DMS153 (cell line): ENCODE measurements around the gene HAPSTR1.
"Not testable (repeated sequence)": the region's sequence is repeated elsewhere in the genome, so short reads cannot be mapped to it uniquely, and the experiment has no call there.

Source experiments
- DNase-seq: peaks from one replicate; lab custom pipeline; 2025; lab: John Stamatoyannopoulos, UW

Gene HAPSTR1

DNA sequence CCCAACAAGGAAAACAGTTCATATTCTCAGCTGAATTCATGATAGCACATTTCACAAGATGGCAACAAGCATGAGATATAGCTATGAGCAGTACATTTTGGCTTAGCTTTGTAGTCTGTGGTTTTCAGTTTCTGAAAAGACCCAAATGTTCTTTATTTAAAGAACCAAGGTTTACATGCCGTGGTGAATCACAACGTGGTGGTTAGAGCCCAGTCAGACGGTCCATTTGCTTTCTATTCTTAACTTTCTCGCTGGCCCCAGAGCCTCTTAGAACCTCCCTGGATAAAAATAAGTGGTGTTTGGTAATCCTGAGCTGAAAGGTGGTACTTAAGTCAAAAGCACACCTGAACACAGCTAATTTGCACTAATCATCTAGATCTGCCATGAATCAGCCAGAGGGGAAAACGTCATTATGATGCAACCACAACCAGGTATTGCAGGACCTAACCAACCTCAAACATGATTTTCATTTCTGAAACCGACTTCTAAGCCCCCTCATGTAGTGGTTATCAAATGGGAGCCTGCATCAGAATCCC, 18.6 kb upstream of the HAPSTR1 start:
- no peak for DNase-seq

DNA sequence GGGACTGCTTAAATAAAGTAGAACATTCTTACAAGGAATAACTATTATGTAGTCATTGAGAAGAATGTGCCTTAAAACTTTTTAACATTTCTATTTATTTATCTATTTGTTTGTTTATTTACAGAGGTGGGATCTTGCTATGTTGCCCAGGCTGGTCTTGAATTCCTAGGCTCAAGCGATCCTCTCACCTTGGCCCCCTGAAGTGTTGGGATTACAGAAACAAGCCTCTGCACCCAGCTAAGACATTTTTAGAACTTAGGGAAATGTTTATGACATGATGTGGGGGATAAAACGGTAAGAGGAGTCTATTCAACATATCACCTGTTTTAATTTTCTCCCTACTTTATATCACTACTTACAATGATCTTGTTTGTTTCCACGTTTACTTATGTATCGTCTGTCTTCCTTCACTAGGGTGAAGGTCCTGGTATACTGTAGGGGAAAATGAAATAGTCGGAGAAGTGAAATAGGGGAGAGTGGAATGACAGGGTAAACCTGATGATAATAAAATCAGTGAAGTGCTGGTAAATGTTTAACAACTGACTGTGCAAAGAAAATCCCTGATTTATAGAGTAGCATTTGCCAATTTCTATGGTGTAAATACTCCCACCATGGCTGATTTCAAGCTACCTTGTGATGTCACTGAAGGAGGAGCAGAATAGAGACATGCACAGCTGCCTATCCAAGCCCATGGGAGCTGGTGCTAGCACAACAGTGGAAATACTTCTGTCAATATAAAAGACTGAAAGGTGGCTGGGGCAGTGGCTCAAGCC, 16.0 kb upstream of the HAPSTR1 start:
- no peak for DNase-seq

DNA sequence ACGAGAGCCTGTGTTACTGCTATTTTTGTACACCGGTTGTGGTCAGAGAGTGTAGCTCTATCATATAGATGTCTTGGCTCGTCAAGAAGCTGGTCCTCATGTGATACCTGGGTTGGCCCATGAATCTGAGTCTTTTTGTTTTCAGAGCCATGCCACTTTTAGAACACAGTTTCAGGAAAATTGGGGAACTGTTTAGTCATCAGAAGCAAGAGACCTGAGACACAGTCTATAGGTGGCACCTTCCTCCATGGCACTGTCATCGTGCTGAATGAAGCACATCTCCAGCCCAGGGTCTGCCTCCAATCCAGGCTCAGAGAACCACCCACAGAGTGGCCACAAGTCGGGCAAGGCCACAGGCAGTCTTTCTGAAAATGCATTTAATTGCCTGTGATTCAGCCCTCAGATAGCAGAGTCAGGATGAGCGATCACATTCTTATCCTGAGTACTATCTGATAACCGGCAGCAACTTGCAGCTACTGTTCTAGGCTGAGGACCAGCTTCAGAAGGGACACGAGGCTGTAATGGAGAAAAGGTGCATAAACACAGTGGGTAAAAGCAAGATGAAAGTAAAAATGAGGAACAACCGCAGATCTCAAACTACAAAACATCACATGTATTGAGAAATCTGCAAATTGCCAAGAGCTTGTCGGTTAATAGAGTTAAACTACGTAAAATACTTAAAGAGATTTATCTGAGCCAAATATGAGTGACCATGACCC, 14.2 kb upstream of the HAPSTR1 start:
- DNase-seq = no peak

DNA sequence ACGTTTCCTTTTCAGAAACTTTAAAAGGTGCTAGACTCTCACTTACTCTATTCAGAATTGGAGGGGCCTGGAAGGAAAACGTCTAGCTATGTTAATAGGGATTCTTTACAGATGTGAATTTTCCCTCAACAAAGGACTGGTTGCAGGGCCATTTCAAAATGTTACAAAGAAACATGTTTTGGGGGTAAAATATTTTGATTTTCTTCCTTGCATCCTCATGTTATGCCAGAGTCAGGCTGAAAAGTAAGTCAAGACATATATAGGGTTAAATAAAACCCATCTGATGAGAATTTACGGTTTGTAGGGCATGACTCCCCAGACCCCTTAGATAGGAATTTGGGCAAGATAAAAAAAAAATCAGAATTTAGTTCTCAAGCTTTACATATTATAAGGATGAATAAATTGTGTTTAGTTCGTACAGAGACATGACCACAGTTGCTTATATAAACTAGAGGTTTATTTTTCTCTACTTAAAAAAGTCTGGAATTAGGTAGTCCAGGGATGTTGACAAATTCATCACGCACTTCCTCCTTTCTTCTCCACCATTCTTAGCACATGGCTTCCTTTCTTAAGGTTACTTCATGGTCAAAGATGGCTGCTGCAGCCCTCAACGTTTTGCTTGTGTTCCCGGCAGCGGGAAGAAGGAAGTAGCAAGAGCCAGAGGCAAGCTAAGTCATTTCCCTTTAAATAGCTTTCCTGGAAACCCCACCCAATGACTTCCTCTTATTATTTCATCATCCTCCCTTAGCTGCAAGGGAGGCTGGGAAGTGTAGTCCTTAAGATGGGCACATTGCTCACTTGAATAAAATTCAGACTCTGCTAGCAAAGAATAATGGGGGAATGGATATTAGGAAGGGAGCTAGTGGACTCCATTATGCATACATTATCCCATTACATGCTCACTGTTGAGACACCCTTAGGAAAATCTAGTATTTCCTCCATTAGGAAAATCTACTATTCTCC, 12.7 kb upstream of the HAPSTR1 start:
- peak; percentile 35 for DNase-seq

DNA sequence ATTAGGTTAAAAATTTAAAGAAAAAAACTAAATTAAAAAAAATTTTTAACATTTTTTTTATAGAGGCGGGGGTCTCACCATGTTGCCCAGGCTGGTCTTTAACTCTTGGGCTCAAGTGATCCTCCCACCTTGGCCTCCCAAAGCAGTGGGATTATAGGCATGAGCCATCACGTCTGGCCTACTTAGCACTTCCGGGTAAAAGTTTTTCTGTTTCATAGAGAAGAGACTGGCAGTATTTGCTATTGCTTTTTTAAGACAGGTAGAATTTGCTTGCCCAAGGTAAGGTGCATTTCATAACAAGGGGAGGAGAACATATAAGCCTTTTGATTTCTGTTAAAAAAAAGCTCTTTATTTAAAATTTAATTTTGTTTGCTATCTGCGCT, 12.0 kb upstream of the HAPSTR1 start:
- DNase-seq = no peak

DNA sequence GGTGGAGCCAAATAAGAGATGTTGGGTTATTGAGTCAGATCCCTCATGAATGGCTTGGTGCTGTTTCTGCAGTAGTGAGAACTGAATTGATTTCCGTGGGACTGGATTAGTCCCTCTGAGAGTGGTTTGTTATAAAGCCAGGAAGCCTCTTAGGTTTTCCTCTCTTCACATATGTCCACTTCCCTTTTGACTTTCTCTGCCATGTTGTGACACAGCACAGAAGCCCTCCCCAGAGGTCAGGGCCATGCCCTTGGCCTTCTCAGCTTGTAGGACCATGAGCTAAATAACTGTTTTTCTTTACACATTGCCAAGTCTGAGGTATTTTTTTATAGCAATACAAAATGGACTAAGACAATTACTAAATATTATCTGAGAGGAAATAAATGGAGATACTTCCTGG, 10.3 kb upstream of the HAPSTR1 start:
- no peak for DNase-seq

DNA sequence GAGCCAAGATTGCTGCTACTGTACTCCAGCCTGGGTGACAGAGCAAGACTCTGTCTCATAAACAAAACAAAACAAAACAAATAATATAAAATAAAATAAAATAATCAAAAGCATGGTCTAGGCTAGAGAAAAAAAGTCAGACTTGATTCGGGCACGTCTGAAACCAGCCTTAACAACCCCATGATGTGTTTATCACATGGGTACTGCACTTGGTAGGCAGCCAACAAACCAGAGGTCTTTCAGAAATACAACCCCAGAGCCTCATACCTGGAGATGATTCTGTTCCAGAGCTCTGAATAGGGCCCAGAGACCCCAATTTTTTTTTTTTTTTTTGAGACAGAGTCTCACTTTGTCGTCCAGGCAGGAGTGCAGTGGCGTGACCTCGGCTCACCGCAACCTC, 9.6 kb upstream of the HAPSTR1 start:
- no peak for DNase-seq

DNA sequence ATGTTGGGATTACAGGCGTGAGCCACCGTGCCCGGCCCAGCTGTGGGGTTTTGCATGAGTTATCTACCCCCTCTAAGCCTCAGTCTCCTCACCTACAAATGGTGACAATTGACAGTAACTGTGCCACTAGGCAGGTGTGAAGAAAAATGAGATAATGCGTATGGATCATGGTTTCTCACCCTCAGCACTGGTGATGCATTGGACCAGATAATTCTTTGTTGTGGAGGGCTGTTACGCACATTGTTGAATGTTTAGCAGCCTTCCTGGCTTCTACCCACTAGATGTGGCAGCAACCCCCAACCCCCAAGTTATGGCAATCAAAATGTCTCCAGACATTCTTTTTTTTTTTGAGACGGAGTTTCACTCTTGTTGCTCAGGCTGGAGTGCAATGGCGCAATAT, 9.0 kb upstream of the HAPSTR1 start:
- no peak for DNase-seq

DNA sequence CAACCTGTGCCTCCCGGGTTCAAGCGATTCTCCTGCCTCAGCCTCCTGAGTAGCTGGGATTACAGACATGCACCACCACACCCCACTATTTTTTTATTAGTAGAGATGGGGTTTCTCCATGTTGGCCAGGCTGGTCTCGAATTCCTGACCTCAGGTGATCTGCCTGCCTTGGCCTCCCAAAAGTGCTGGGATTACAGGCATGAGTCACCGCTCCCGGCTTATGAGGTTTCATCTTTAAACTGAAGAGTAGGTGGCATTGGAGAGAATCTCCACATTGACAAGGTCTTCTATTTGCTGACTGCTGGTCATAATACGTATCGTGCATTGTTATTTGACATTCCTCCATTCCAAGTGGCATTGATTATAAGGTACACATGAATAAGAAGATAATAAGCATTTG, 3.7 kb upstream of the HAPSTR1 start:
- not testable (repeated sequence) for DNase-seq

DNA sequence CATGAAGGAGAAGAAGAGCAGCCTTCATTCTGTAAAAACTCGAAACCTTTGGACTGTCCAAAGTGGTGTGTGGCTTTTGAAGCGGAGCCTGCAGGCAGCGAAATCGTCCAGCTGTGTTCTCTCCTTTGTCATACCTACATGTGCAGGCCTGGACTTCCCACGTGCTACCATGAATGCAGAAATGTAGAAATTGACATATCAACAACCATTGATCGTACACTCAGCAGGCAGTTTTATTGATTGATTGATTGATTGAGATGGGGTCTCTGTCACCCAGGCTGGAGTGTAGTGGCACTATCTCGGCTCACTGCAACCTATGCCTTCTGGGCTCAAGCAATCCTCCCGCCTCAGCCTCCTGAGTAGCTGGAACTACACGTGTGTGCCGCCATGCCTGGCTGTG, 2.6 kb upstream of the HAPSTR1 start:
- DNase-seq = no peak

DNA sequence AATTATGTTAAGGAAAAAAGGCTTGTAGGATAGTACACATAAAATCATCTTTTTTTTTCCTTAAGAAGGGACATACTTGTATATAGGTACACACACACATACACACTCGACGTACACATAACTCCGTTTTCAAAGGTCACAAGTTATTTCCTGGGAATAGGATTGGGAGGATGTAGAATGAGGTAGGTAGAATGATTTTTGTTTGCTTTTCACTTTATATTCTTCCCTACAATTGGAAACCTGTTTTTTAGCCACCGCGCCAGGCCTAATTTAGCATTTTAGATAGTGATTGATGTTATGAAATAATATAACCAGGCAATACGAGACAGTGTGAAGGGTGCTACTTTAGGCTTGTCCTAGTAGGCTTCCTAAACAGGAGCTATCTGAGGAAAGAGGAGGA, 1.8 kb upstream of the HAPSTR1 start:
- DNase-seq = no peak

DNA sequence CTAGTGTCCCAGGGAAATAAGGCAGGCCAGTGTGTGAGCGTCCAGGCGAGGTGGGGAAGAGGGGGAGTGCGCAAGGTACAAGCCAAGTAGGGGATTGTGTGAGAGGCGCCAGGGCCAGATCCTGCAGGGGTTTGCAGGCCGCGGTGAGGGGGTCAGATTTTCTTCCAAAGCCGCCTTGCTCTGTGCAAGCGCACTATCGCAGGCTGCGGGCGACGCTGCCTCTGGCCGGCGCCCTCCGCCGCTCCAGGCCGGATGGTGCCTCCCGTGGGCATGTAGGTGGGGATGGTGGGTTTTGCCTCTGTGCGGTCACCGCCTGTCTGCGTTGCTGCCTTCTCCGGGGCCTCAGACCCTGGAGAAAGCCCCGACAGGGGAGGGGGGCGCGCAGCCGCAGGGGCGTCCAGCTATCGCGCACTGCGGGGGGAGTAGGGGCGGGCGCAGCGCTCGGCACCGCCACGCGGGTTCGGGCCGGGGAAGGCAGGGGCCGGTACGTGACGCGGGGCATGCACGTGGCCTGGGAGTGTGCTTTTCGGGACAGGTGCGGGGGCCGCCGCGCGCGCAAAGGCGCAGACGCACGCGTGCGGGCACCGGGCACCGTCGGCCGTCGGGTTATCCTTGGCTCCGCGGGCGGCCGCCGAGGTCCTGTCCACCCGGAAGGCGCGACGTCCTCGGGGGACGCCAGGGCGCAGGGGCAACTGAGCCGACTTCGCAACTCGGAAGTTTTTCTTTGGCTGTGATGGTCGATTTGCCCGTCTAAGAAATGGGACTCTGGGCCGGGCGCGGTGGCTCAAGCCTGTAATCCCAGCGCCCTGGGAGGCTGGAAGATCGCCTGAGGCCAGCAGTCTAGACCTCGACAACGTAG, 1.1 kb upstream of the HAPSTR1 start:
- DNase-seq = no peak

DNA sequence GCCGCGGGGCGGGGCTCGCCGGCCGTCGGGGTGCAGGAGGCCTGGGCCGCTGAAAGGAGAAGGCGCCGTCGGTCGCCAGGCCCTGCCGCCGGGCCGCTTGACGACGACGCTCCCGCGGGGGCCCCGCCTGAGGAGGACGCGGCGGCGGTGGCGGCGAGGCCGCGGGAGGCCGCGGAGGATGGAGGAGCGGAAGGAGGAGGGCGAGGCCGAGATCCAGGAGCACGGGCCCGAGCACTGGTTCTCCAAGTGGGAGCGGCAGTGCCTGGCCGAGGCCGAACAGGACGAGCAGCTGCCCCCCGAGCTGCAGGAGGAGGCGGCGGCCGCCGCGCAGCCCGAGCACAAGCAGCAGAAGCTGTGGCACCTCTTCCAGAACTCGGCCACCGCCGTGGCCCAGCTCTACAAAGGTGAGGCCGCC, 430 bp downstream of the HAPSTR1 start:
- no peak for DNase-seq

DNA sequence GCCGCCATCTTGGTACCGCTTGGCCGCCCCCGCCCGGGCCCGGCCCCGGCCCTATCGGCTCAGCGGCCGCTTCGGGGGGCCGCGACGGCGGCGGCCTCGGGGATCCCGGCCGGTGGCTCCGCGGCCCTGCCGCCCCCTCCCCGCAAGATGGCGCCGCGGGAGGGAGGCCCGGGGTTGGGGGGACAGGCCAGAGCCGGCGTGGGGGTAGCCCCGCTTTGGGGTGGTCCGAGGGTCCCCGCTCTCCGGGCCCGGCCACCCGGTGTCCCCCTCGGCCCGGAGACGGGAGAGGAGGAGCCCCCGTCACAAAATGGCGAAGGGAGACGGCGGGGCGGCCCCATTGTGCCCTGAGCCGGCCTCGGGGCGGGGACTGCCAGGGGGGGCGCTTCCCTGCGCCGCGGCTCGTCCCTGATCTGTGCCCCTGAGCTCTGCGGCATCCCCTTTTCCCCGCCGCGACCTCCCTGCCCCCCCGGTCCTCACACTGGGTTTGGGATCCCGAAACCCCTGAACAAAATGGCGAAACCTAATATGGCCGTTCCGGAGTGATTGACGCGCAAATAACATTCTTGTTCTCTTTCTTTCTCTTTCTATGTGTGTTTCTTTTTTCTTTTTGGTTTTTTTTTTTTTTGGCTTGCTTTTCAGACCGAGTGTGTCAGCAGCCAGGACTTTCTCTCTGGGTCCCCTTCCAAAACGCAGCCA, 986 bp downstream of the HAPSTR1 start:
- no peak for DNase-seq

DNA sequence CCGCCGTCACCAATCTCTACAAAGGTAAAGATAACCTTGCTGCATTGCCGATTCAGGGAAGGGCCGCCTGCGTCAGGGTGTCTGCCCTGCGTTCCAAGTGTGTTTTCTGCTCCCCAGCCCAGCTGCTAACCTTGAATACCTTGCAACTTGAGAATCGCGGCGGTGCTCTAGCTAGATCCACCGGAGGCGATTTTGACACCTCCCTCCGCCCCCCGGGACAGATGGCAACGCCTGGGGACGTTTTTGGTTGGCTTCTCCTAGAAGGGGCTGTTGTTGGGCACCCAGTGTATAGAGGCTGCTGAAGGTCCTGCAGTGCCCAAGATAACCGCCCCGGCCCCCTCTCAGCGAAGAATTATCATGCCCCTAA, 1.5 kb downstream of the HAPSTR1 start:
- no peak for DNase-seq

DNA sequence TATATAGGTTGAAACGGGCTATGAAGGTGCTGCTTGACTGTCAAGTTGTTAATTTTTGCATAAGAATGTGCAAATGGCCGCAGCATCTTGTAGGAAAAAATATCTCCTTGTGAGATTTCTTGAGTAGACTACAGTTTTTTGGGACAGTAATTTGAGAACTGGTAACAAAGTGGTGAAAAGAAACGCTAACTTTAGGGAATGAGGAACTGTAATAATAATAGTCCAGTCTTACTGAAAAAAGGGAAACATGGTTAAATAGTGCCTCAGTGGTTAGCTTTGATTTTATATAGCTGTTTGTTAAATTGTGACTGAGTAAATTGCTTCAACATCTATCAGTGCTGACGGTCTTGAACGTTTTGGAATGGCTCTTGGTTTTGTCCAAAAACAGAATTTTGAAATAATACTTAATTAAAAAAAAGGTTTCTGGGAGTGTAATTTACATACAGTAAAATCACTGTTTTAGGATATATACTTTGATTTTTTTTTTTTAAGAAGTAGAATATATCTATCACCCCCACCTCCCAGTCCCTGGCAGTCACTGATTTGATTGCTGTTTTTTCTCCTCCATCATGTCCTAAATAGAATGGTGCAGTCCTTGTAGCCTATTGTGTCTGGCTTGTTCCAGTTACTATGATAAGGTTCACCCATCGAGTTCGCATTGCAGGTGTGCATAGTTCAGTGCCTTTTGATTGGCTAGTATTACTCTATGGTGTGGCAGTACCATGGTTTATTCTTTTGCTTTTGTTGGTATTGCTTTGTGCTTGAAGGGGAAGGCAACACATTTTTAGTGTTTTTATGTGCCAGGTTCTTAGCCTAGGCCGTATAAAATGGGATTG, 2.8 kb downstream of the HAPSTR1 start:
- no peak for DNase-seq

DNA sequence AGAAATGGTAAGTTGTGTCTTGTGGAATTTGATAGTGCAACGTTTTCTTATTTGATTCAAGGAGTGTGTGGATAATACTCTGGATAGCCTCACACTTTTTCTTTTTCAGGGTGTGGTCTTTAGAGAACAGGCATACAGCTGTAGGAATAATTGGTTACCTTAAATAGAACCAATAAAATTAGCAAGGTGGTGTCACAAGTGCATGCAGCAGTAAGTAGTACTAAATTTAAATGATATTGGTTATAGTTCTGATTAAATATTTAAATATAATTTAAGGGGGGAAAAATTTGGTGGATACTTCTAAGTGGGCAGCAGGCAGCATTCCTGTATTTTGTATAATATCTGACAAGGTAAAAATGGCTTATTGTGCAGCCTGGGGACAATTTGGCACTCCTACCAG, 3.7 kb downstream of the HAPSTR1 start:
- no peak for DNase-seq

DNA sequence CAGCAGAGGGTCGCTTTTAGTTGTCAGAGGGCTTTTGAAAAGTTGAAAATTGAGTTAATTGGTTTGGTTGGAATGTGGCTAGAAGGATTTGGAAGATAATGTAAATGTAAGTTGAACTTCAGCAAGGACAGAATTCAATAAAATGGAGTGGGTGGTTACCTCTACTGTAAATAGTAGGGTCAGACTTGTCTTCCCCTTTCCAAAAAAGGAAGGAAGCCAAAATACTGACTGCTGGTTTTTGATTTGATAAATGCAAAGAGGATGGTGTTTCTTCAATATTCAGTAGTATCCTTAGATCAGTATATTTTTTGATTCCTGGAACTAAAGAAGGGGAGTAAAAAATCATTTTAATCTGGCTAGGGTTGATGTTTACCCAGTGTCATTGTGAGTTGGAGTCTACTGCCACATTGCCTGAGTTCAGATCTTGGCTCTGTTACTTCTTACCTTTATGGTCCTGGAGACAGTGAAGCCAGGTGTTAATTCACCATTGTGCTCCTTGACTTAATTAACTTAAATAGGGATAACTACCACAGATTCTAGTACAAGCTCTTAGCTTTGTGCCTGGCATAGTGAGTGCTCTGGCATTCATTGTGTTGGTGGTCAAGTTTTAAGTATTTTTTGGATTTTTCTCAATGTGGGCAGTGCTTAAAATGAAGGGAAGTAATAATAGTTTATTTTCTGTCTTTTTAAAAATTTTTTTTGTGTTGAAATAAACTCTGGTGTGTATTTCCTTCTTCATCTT, 4.4 kb downstream of the HAPSTR1 start:
- no peak for DNase-seq

DNA sequence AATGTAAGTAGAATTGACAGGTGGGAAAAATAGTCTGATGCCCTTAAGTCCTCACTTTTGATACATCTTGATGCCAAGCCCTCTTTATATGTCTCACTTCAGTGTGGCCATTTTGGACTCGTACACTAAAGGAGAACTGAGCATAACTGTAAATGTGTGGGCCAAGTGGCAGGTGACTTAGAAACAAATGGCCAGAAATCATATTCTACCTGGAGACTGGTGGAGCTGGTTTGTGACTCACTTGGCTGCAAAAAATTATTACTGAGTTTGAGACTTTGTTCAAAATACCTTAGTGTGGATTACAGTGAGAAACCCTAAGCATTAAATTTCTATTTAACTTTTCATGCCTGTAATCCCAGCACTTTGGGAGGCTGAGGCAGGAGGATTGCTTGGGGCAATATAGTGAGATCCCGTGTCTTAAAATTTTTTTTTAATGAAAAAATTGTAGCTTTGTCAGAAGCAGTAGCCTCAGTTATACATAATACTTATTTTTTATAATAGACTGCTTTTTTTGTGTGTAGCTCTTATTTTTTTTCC, 5.0 kb downstream of the HAPSTR1 start:
- no peak for DNase-seq
